T47D (cell line): Measurements from ENCODE around the gene CCDC92.

Experiments
- DNase-seq, 2 experiments: peaks; one replicate each; pipeline versions ENCODE4 v3.0.0 to v3.0.0-alpha.2; 2011 to 2012; ENCODE audit warnings: low read depth in 1 of 2, low spot score in 1 of 2
- JUND ChIP-seq: IDR thresholded peaks from 2 replicates; pipeline ENCODE4 v1.6.1; 2012; ENCODE audit warnings: low read depth
- in situ Hi-C: cut with HindIII; loops from 2 replicates; pipeline ENCODE4 v1.10.0; 2016; ENCODE audit warnings: low sequenced_read_pairs, low pct_unique_long_range_greater_than_20kb

CCDC92 gene

DNA sequence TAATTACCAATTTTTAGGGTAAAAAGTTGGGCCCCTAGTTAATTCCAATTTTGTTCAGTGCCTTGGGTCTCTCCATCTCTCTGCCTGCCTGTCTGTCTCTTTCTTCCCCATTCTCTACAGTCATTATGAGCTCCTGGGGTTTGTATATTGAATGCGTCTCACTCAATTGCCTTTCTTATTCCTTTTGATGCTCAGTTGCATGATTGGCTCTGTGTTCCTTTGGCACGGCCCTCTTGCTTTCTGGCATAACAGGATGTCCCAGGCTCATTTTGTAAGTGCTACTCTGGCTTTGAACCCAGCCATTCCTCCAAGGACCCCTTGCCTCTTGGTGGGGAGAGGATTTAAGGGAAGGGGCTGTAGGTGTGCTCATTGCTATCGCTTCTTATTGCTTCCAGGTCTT lies 36.0 kb upstream of the CCDC92 start:
- in situ Hi-C loops, result no loop called here
- DNase-seq, result no peak
- TF ChIP-seq JUND, result no peak

DNA sequence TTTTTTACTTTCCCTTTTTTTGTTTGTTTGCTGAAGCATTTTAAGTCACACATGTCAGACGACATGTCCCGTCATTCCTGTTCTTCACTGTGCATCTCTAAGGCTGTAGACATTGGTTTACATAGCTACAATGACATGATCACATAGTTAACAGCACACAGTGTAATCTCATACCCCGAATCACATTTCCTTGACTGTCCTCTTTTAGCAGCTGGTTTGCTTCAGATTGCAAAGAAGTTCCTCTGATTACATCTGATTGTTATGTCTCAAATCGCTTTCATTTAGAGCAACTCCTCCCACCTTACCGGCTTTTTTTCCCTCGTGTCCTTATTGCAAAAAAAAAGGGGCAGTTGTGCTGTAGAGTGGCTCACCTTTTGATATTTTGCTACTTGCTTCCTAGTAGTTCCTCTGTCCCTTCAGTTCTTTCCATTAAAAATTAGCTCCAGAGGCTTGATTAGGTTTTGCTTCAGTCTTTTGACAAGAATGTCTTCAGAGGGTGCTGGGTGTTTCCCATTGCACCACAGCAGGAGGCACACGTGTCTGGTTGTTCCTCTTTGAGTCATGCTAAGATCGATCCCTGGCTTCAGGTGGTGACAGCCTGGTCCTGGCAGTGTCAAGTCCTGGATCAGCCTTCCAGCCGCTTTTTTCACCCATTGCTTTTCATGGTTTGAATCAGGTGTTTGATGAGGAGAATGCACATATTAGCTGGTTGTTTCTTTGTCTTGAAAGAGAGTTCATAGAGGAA lies 35.4 kb upstream of the CCDC92 start:
- no peak for DNase-seq
- in situ Hi-C loops, result no loop called here
- TF ChIP-seq JUND, result no peak

DNA sequence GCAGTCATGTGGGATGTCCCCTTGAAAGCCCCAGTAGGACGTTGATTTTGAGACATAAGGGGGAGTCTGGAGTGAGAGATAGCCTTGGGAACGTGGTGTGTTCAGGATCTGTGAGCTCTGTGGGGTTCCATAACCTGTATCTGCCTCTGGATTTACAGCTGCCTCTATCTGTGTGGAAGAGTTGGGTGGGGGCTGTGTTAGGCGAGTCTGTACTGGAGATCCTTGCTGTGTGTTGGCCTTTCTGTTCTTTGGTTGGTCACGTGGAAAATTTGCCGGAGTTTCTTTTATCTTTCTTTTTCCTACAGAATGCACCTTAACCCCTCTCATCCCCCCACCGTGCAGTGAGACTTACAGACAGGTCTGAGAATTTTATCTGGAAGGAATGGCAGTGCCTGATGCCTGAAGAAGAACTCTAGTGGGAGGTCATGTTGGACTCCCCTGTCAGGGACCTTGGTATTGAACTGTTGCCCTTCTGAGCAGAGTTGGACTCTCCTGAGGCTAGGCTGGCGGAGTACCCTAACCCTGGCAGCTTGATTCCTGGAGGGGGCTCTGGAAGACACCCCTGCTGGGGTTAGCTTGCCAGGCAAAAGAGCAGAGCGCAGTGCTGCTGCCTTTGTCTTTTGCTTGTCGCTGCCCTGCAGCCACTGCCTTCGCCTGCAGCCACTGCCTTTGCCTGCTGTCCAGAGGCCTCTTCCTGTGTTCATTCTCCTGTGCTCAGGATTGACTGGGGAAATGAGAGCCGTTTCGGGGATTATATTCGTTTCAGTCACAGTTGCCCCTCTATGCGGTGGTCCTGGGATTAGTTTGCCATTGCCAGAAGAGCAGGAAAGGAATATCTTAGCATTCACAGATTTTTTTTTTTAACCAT lies 34.4 kb upstream of the CCDC92 start:
- in situ Hi-C loops, result no loop called here
- no peak for DNase-seq
- no peak for TF ChIP-seq JUND

DNA sequence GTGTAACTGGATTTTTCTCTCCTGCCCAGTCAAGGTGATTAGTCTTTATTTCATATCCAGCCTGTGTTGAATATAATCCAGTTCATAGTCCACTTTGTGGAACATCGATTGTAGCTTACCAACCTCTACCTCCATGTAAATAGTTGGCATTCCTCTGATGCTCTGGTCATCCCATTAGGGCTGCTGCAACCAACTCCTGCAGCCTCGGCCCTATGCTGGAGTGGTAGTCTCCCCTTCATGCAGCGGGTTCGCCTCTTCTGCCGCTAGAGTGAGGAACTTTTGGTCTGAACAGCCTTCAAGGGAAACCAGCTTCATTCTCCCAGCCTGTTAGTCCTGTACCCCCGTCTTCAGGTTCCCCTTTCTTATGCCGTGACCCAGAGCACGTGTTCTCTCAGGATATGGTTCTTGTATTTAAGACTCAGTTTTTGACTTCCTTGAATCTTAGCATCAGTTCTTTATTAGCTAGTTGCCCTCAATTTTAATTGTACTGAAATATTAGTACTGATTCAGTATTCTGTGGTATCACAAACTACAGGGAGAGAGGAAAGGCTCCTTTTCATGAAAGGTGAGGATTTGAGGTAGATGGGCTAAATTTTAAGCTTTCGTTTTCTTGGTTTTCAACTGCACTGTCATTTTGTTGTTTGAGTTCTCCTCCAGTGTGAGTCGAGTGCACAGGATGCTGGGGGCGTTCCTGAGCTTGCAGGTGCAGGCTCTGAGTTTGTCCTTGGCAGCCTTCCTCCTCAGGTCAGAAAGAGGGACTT lies 33.6 kb upstream of the CCDC92 start:
- in situ Hi-C loops, result no loop called here
- no peak for DNase-seq
- TF ChIP-seq JUND, result no peak

DNA sequence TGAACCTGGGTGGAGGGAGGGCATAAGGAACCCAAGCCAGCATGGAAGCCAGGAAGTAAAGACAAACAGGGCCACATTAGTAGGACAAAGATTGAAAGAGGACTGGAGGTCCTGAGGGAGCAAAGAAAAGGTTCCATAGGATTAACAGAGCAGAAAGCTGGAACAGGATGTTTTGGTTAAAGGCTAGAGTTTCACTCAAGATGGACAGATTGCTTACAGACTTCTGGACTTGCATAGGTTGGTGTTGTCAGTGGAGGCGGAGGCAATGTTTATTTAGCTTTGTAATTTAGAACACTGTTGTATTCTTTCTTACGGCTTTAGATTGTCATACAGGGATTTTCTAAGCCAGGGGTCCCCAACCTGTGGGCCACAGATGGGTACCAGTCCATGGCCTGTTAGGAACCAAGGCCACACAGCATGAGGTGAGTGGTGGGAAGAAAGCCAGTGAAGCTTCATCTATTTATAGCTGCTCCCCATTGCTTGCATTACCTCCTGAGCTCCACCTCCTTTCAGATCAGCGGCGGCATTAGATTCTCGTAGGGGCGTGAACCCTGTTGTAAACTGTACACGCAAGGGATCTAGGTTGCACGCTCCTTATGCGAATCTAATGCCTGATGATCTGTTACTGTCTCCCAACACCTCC lies 31.7 kb upstream of the CCDC92 start:
- no peak for DNase-seq
- in situ Hi-C loops, result no loop called here
- no peak for TF ChIP-seq JUND

- no peak for DNase-seq
- in situ Hi-C loops, result no loop called here
These were observed 30.0 kb upstream of the CCDC92 start for GRCh38 chr12:124002654-124003053.

DNA sequence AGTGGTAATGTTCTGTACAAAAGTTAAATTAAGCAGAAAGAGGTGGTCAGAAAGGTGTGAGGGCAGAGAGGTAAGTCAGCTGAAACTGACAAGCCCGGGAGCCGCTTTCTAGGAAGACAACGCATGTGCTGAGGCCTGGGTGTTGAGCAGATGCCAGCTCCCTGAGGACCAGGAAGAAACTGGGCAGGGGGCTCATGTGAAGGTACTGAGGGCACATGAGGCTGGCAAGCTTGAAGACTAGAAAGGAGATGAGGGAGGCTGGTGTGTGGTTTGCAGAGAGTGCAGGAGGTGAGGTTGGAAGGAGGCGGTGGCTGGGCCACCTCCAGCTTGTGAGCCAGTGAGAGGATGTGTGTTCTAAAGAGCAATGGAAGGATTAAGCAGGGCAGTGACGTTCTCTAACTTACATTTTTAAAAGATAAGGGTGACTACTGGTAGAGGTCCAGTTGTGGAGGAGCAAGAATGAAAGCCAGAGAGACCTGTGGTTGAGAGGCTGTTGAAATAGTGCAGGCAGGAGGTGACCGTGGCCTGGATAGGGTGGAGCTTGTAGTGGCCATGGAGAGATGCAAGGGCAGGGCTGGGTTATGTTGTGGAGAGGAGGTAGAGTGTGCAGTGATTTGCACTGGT lies 29.5 kb upstream of the CCDC92 start:
- no peak for DNase-seq
- TF ChIP-seq JUND, result no peak
- in situ Hi-C loops, result no loop called here

More at GRCh38 chr12:124002654-124003053, 30.0 kb upstream of the CCDC92 start:
- no peak for TF ChIP-seq JUND

GRCh38 chr12:124001343-124001742 lies 28.7 kb upstream of the CCDC92 start:
- in situ Hi-C loops, result no loop called here
- no peak for TF ChIP-seq JUND
- no peak for DNase-seq

- in situ Hi-C loops, result no loop called here
- DNase-seq, result no peak
- TF ChIP-seq JUND, result no peak
These were observed 27.5 kb upstream of the CCDC92 start for GRCh38 chr12:124000111-124000510.

DNA sequence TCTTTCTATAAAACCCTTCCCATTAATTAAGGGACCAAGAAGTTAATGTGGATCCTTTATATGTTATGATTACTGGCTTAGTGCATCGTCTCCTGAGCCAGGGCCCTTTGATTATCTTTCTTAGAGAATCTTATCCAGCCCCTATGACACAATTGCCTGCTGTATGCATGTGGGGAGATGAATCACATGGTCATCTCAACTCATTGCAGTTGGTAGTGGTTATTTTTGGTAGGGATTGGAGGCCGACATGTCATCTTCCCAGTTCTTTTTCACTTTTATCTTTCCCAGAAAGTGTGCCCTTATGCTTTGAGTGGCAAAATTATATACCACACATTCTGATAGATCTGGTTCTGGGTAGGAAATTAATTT lies 26.3 kb upstream of the CCDC92 start:
- DNase-seq, result no peak
- TF ChIP-seq JUND, result no peak
- in situ Hi-C loops, result no loop called here

GRCh38 chr12:123998344-123998990 lies 25.8 kb upstream of the CCDC92 start:
- no peak for TF ChIP-seq JUND
- DNase-seq, result no peak
- in situ Hi-C loops, result no loop called here
